ENCODE results near the gene SCAF4.

SCAF4 gene

GRCh38 chr21:31682620-31683019, 49.3 kb downstream of the SCAF4 start:
- no peak for DNase-seq (ENCODE audit: extremely low read depth, low read depth)
- no peak for TF ChIP-seq CTCF (IDR thresholded peaks at IDR 0.05; ENCODE audit: low read depth, low read length)

- TF ChIP-seq CTCF (IDR thresholded peaks at IDR 0.05; ENCODE audit: low read depth, low read length), result no peak
- DNase-seq (ENCODE audit: extremely low read depth, low read depth), result no peak
These were observed 53.4 kb downstream of the SCAF4 start for GRCh38 chr21:31678478-31678877.

- DNase-seq (ENCODE audit: extremely low read depth, low read depth), result no peak
- no peak for TF ChIP-seq CTCF (IDR thresholded peaks at IDR 0.05; ENCODE audit: low read depth, low read length)
These were observed 54.9 kb downstream of the SCAF4 start for GRCh38 chr21:31677047-31677446.

GRCh38 chr21:31675960-31676359, 56.0 kb downstream of the SCAF4 start:
- TF ChIP-seq CTCF (IDR thresholded peaks at IDR 0.05; ENCODE audit: low read depth, low read length), result no peak
- DNase-seq (ENCODE audit: extremely low read depth, low read depth), result no peak

GRCh38 chr21:31675318-31675717, 56.6 kb downstream of the SCAF4 start:
- DNase-seq (ENCODE audit: extremely low read depth, low read depth), result no peak

GRCh38 chr21:31673321-31673912, 58.5 kb downstream of the SCAF4 start:
- no peak for DNase-seq (ENCODE audit: extremely low read depth, low read depth)
- TF ChIP-seq CTCF (IDR thresholded peaks at IDR 0.05; ENCODE audit: low read depth, low read length), result no peak

More at GRCh38 chr21:31675318-31675717, 56.6 kb downstream of the SCAF4 start:
- TF ChIP-seq CTCF (IDR thresholded peaks at IDR 0.05; ENCODE audit: low read depth, low read length), result no peak

GRCh38 chr21:31671931-31672330, 60.0 kb downstream of the SCAF4 start:
- DNase-seq (ENCODE audit: extremely low read depth, low read depth), result no peak
- TF ChIP-seq CTCF (IDR thresholded peaks at IDR 0.05; ENCODE audit: low read depth, low read length), result no peak
